ENCODE results near the gene PLCH2. TPM values are rescaled to one million over a fixed set of nuclear protein-coding genes. Genes with fewer than 3 reads are reported as not detected.

The PLCH2 gene
- total RNA-seq, 1 experiment from 2014 or later = 0.27 TPM

- Mint-ChIP-seq H3K27me3 (ENCODE audit: insufficient read depth, unreplicated experiment) (peaks cover 11% of the 10 kb centered on the region), H3K4me3 (ENCODE audit: unreplicated experiment) (no peak overlapping the region), H3K9me3 (ENCODE audit: unreplicated experiment) (no peaks in the 10 kb centered on the region), H3K27ac (ENCODE audit: unreplicated experiment) (no peak overlapping the region), H3K36me3 (ENCODE audit: insufficient read depth, unreplicated experiment) (no peaks in the 10 kb centered on the region), H3K4me1 (ENCODE audit: low read depth, unreplicated experiment) (no peaks in the 10 kb centered on the region)
- no TSS peak for BruUV-seq (replicated peaks)
- ChIA-PET POLR2A (no interaction called here), CTCF (no interaction called here)
- intact Hi-C loops (cut with micrococcal nuclease; ENCODE audit: unreplicated experiment) = no loop called here
- TF ChIP-seq CTCF (IDR thresholded peaks at IDR 0.05; ENCODE audit: insufficient read depth in 1 of 2, low read depth in 1 of 2, low read length in 1 of 2, severe bottlenecking in 1 of 2, unreplicated experiment in 1 of 2) = no peak
- no peaks in the 10 kb centered on the region for H3K27me3 ChIP-seq (replicated peaks; ENCODE audit: control insufficient read depth, insufficient read depth, low read length)
- no peaks in the 10 kb centered on the region for H3K36me3 ChIP-seq (ENCODE audit: control insufficient read depth, insufficient read depth, low read length)
- no peaks in the 10 kb centered on the region for H3K4me1 ChIP-seq
- DNase-seq = no peak
- no peak overlapping the region for H3K4me3 ChIP-seq (ENCODE audit: low read depth, low read length)
- H3K9me3 ChIP-seq = no peaks in the 10 kb centered on the region
Observed at GRCh38 chr1:2460996-2461751, 14.9 kb upstream of the PLCH2 start.

- H3K27me3 Mint-ChIP-seq (ENCODE audit: insufficient read depth, unreplicated experiment) = peaks cover 11% of the 10 kb centered on the region
- H3K4me3 Mint-ChIP-seq (ENCODE audit: unreplicated experiment) = no peak overlapping the region
- TF ChIP-seq CTCF (IDR thresholded peaks at IDR 0.05; ENCODE audit: insufficient read depth in 1 of 2, low read depth in 1 of 2, low read length in 1 of 2, severe bottlenecking in 1 of 2, unreplicated experiment in 1 of 2) = no peak
- Histone ChIP-seq H3K27me3 (replicated peaks; ENCODE audit: control insufficient read depth, insufficient read depth, low read length) (no peaks in the 10 kb centered on the region), H3K4me3 (ENCODE audit: low read depth, low read length) (no peak overlapping the region), H3K36me3 (ENCODE audit: control insufficient read depth, insufficient read depth, low read length) (no peaks in the 10 kb centered on the region), H3K9me3 (no peaks in the 10 kb centered on the region), H3K4me1 (no peaks in the 10 kb centered on the region)
- intact Hi-C loops (cut with micrococcal nuclease; ENCODE audit: unreplicated experiment) = no loop called here
- H3K4me1 Mint-ChIP-seq (ENCODE audit: low read depth, unreplicated experiment) = no peaks in the 10 kb centered on the region
- no peaks in the 10 kb centered on the region for H3K9me3 Mint-ChIP-seq (ENCODE audit: unreplicated experiment)
- ChIA-PET CTCF (no interaction called here), POLR2A (no interaction called here)
- no peak for DNase-seq
- H3K27ac Mint-ChIP-seq (ENCODE audit: unreplicated experiment) = no peak overlapping the region
- H3K36me3 Mint-ChIP-seq (ENCODE audit: insufficient read depth, unreplicated experiment) = no peaks in the 10 kb centered on the region
- BruUV-seq (replicated peaks) = no TSS peak
Observed at GRCh38 chr1:2462819-2463218, 13.3 kb upstream of the PLCH2 start.

- ChIA-PET POLR2A (no interaction called here), CTCF (no interaction called here)
- no peaks in the 10 kb centered on the region for H3K4me1 Mint-ChIP-seq (ENCODE audit: low read depth, unreplicated experiment)
- H3K4me1 ChIP-seq = no peaks in the 10 kb centered on the region
- DNase-seq = no peak
- H3K9me3 Mint-ChIP-seq (ENCODE audit: unreplicated experiment) = no peaks in the 10 kb centered on the region
- H3K4me3 Mint-ChIP-seq (ENCODE audit: unreplicated experiment) = no peak overlapping the region
- no peak overlapping the region for H3K27ac Mint-ChIP-seq (ENCODE audit: unreplicated experiment)
- H3K36me3 ChIP-seq (ENCODE audit: control insufficient read depth, insufficient read depth, low read length) = no peaks in the 10 kb centered on the region
- no peaks in the 10 kb centered on the region for H3K9me3 ChIP-seq
- BruUV-seq (replicated peaks) = no TSS peak
- no peak overlapping the region for H3K4me3 ChIP-seq (ENCODE audit: low read depth, low read length)
- intact Hi-C loops (cut with micrococcal nuclease; ENCODE audit: unreplicated experiment) = no loop called here
- no peak for TF ChIP-seq CTCF (IDR thresholded peaks at IDR 0.05; ENCODE audit: insufficient read depth in 1 of 2, low read depth in 1 of 2, low read length in 1 of 2, severe bottlenecking in 1 of 2, unreplicated experiment in 1 of 2)
- peaks cover 11% of the 10 kb centered on the region for H3K27me3 Mint-ChIP-seq (ENCODE audit: insufficient read depth, unreplicated experiment)
- no peaks in the 10 kb centered on the region for H3K27me3 ChIP-seq (replicated peaks; ENCODE audit: control insufficient read depth, insufficient read depth, low read length)
- no peaks in the 10 kb centered on the region for H3K36me3 Mint-ChIP-seq (ENCODE audit: insufficient read depth, unreplicated experiment)
Observed at GRCh38 chr1:2463396-2463795, 12.7 kb upstream of the PLCH2 start.
